ENCODE results near the gene THG1L. TPM values are rescaled to one million over a fixed set of nuclear protein-coding genes. Genes with fewer than 3 reads are reported as not detected.

The THG1L gene
- total and polyA plus RNA-seq, 2 donors (not counting 1 experiment from before 2014, with no cell fraction given) = 16.1 to 37.3 TPM

- peak overlapping the region; percentile 99 for H3K4me2 ChIP-seq (ENCODE audit: extremely low read depth, insufficient read depth, low read length)
- no peak overlapping the region for H2AFZ ChIP-seq (ENCODE audit: low read length)
- H3K79me2 ChIP-seq (ENCODE audit: control insufficient read depth, insufficient read depth, low read length) = peaks cover 6% of the 10 kb centered on the region
- H3K4me1 ChIP-seq (ENCODE audit: control insufficient read depth, extremely low read depth, insufficient read depth, low read length) = peaks cover 8% of the 10 kb centered on the region
- no peak for TF ChIP-seq EZH2 (IDR thresholded peaks at IDR 0.05; ENCODE audit: low read length, missing control alignments)
- TF ChIP-seq, protein P1, sequence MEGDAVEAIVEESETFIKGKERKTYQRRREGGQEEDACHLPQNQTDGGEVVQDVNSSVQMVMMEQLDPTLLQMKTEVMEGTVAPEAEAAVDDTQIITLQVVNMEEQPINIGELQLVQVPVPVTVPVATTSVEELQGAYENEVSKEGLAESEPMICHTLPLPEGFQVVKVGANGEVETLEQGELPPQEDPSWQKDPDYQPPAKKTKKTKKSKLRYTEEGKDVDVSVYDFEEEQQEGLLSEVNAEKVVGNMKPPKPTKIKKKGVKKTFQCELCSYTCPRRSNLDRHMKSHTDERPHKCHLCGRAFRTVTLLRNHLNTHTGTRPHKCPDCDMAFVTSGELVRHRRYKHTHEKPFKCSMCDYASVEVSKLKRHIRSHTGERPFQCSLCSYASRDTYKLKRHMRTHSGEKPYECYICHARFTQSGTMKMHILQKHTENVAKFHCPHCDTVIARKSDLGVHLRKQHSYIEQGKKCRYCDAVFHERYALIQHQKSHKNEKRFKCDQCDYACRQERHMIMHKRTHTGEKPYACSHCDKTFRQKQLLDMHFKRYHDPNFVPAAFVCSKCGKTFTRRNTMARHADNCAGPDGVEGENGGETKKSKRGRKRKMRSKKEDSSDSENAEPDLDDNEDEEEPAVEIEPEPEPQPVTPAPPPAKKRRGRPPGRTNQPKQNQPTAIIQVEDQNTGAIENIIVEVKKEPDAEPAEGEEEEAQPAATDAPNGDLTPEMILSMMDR (conservative IDR thresholded peaks at IDR 0.05 in 1 of 2, IDR thresholded peaks at IDR 0.05 in 1 of 2; ENCODE audit: low read depth in 1 of 2, low read length in 2 of 2) = no peak
- DNase-seq (ENCODE audit: low read depth in 2 of 2) = no peak
- H3K27me3 ChIP-seq (ENCODE audit: control insufficient read depth, insufficient read depth, low read length) = no peaks in the 10 kb centered on the region
- peak overlapping the region in 3 of 4 experiments; percentile 55 to 82 (median 78) for H3K4me3 ChIP-seq (replicated peaks in 1 of 4; ENCODE audit: control extremely low read depth in 1 of 4, insufficient read depth in 1 of 4, low read depth in 3 of 4, low read length in 4 of 4)
- H3K36me3 ChIP-seq (ENCODE audit: control insufficient read depth, insufficient read depth, low read length) = no peaks in the 10 kb centered on the region
- H3K27ac ChIP-seq (ENCODE audit: insufficient read depth, low read length) = no peak overlapping the region
- no peaks in the 10 kb centered on the region for H3K9me3 ChIP-seq (ENCODE audit: control insufficient read depth, insufficient read depth, low read depth, low read length)
- no peaks in the 10 kb centered on the region for H4K20me1 ChIP-seq (ENCODE audit: control insufficient read depth, extremely low read depth, insufficient read depth, low read length)
- H3K9ac ChIP-seq (ENCODE audit: insufficient read depth, low read length) = no peak overlapping the region
Measured at GRCh38 chr5:157745041-157745456, 13.8 kb downstream of the THG1L start.

GRCh38 chr5:157747173-157747740 is 16.0 kb downstream of the THG1L start:
- Histone ChIP-seq H3K36me3 (ENCODE audit: control insufficient read depth, insufficient read depth, low read length) (no peaks in the 10 kb centered on the region), H3K27ac (ENCODE audit: insufficient read depth, low read length) (no peak overlapping the region), H3K9me3 (ENCODE audit: control insufficient read depth, insufficient read depth, low read depth, low read length) (no peaks in the 10 kb centered on the region), H3K4me3 (replicated peaks in 1 of 4; ENCODE audit: control extremely low read depth in 1 of 4, insufficient read depth in 1 of 4, low read depth in 3 of 4, low read length in 4 of 4) (no peak overlapping the region), H4K20me1 (ENCODE audit: control insufficient read depth, extremely low read depth, insufficient read depth, low read length) (no peaks in the 10 kb centered on the region), H3K27me3 (ENCODE audit: control insufficient read depth, insufficient read depth, low read length) (no peaks in the 10 kb centered on the region), H3K9ac (ENCODE audit: insufficient read depth, low read length) (no peak overlapping the region), H2AFZ (ENCODE audit: low read length) (no peak overlapping the region), H3K79me2 (ENCODE audit: control insufficient read depth, insufficient read depth, low read length) (peaks cover 6% of the 10 kb centered on the region), H3K4me2 (ENCODE audit: extremely low read depth, insufficient read depth, low read length) (no peak overlapping the region), H3K4me1 (ENCODE audit: control insufficient read depth, extremely low read depth, insufficient read depth, low read length) (peaks cover 10% of the 10 kb centered on the region)
- TF ChIP-seq, protein P1 (conservative IDR thresholded peaks at IDR 0.05 in 1 of 2, IDR thresholded peaks at IDR 0.05 in 1 of 2; ENCODE audit: low read depth in 1 of 2, low read length in 2 of 2) = no peak
- TF ChIP-seq EZH2 (IDR thresholded peaks at IDR 0.05; ENCODE audit: low read length, missing control alignments) = no peak
- DNase-seq (ENCODE audit: low read depth in 2 of 2) = no peak

DNA sequence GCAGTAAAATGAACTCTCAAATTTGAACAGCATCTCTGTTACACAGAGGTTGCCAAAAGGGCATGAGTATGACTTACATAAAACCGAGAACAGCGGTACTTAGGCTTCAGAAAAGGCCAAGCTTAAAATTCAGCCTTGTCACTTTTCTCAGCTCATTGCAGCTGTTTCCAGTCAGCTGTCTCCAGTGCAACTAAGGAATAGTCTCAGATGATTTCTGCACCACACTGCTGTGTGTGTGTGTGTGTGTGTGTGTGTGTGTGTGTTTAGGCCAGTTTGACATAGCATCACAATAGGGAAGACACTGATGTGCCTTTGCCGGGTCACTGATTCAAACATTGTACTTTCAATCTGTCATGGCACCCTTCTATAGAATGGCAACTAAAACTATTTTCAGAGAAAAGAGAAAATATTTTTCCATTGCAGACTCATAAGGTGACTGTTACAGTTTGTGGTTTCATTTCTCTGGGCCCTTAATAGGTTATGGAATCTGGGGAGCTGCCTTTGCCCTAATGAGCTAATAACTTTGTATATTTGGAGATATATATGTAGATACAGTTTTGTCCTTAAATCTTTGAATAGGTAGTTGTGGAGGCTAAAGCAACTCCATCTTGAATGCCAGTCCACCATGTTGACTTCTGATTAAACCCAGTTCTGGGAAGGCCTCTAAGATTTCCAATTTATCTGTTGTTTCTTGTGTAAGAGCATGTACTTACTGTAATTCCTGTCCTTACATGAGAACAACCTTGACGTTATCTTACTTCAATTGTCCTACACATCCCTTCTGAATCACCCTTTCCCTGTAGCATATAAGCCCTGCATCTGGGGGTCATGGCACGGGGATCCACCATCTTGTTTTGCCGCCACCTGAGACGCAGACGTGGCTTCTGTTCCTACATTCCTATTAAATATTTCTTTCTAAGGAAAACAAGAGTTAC is 16.8 kb downstream of the THG1L start:
- H3K36me3 ChIP-seq (ENCODE audit: control insufficient read depth, insufficient read depth, low read length) = no peaks in the 10 kb centered on the region
- peak in 1 of 2 donors; percentile 30 for DNase-seq (ENCODE audit: low read depth in 2 of 2)
- H3K9ac ChIP-seq (ENCODE audit: insufficient read depth, low read length) = no peak overlapping the region
- H2AFZ ChIP-seq (ENCODE audit: low read length) = no peak overlapping the region
- peaks cover 10% of the 10 kb centered on the region for H3K4me1 ChIP-seq (ENCODE audit: control insufficient read depth, extremely low read depth, insufficient read depth, low read length)
- peak overlapping the region; percentile 41 for H3K27ac ChIP-seq (ENCODE audit: insufficient read depth, low read length)
- peaks cover 6% of the 10 kb centered on the region for H3K79me2 ChIP-seq (ENCODE audit: control insufficient read depth, insufficient read depth, low read length)
- H3K4me3 ChIP-seq (replicated peaks in 1 of 4; ENCODE audit: control extremely low read depth in 1 of 4, insufficient read depth in 1 of 4, low read depth in 3 of 4, low read length in 4 of 4) = no peak overlapping the region
- H3K4me2 ChIP-seq (ENCODE audit: extremely low read depth, insufficient read depth, low read length) = no peak overlapping the region
- TF ChIP-seq, protein P1 (conservative IDR thresholded peaks at IDR 0.05 in 1 of 2, IDR thresholded peaks at IDR 0.05 in 1 of 2; ENCODE audit: low read depth in 1 of 2, low read length in 2 of 2) = no peak
- no peak for TF ChIP-seq EZH2 (IDR thresholded peaks at IDR 0.05; ENCODE audit: low read length, missing control alignments)
- no peaks in the 10 kb centered on the region for H4K20me1 ChIP-seq (ENCODE audit: control insufficient read depth, extremely low read depth, insufficient read depth, low read length)
- no peaks in the 10 kb centered on the region for H3K9me3 ChIP-seq (ENCODE audit: control insufficient read depth, insufficient read depth, low read depth, low read length)
- H3K27me3 ChIP-seq (ENCODE audit: control insufficient read depth, insufficient read depth, low read length) = no peaks in the 10 kb centered on the region

All from fibroblast of lung (primary cell).